Prostate gland (tissue), 2 donors: ENCODE data around the gene EFNA3. TPM values are rescaled to one million over a fixed set of nuclear protein-coding genes. Genes with fewer than 3 reads are reported as not detected.

Source experiments
- DNase-seq: peaks from one replicate; pipeline ENCODE4 v3.0.0-alpha.2; 2019; ENCODE audit warnings: low spot score
- H3K27ac ChIP-seq, 2 donors: fragments of 200-600 bp; sonication (generic); 2 replicates each; pipeline ENCODE4 v1.5.1; 2017 to 2019
- H3K27me3 ChIP-seq: fragments of 200-600 bp; sonication (generic); replicated peaks from 2 replicates; pipeline ENCODE4 v1.5.1; 2019; ENCODE audit not compliant: insufficient read depth
- H3K36me3 ChIP-seq, 2 donors: fragments of 200-600 bp; sonication (generic); 1 replicate in 1 of 2; 2 replicates in 1 of 2; pipeline versions ENCODE4 v1.5.1 to v1.8.1; 2017 to 2019
- H3K4me1 ChIP-seq: fragments of 200-600 bp; sonication (generic); replicated peaks from 2 replicates; pipeline ENCODE4 v1.5.1; 2019
- H3K4me3 ChIP-seq, 2 donors: fragments of 200-600 bp; sonication (generic); 2 replicates each; pipeline ENCODE4 v1.5.1; 2017 to 2019
- H3K9me3 ChIP-seq: fragments of 200-600 bp; sonication (generic); 2 replicates; pipeline ENCODE4 v1.5.1; 2017
- CTCF ChIP-seq, 4 experiments: fragments of 200-600 bp in 2 of 4; fragments of 450-650 bp in 2 of 4; sonication (generic) in 2 of 4; IDR thresholded peaks; 1 replicate in 3 of 4; 2 replicates in 1 of 4; pipeline ENCODE4 v1.5.1; 2016 to 2019; ENCODE audit warnings: antibody characterized with exemption in 4 of 4, mild to moderate bottlenecking in 2 of 4, moderate library complexity in 2 of 4
- POLR2A ChIP-seq: fragments of 450-650 bp; IDR thresholded peaks from one replicate; pipeline ENCODE4 v1.6.1; 2016; ENCODE audit warnings: antibody characterized with exemption, mild to moderate bottlenecking
- POLR2AphosphoS5 ChIP-seq: sonication (generic); formaldehyde crosslinking; IDR thresholded peaks from one replicate; pipeline ENCODE4 v1.6.1; 2017; ENCODE audit warnings: antibody characterized with exemption
- WGBS: methylation state at CpG from one replicate; pipeline ENCODE4 v1.1.5; 2018; 5-methylcytosine and 5-hydroxymethylcytosine counted together
- intact Hi-C: fragments of 100-400 bp; cut with DNase I; formaldehyde crosslinking; loops from one replicate; pipeline ENCODE4 v1.14.2; 2022
- total RNA-seq, 2 donors: library from RNA; depleted of rRNA; stranded (reverse); fragments of >200 nt; gene quantifications; one replicate each; pipeline ENCODE4 v1.1.0, GENCODE V29; 2016

EFNA3 gene
- total RNA-seq, 2 donors from 2014 or later, result 5.9 to 8.4 TPM

- H3K4me1 ChIP-seq, result peaks cover 5% of the 10 kb centered on the region
- no peak for DNase-seq
- H3K27me3 ChIP-seq, result no peaks in the 10 kb centered on the region
- no peaks in the 10 kb centered on the region for H3K36me3 ChIP-seq
- no peak overlapping the region for H3K4me3 ChIP-seq
- intact Hi-C loops, result no loop called here
- WGBS, result 68% methylated on average over 6 of the region's 6 CpGs
- peak overlapping the region; percentile 66 to 72 for H3K27ac ChIP-seq
- no peaks in the 10 kb centered on the region for H3K9me3 ChIP-seq
- no peak for TF ChIP-seq POLR2A
- no peak for TF ChIP-seq CTCF (IDR thresholded peaks at IDR 0.05)
- no peak for TF ChIP-seq POLR2AphosphoS5
Observed at GRCh38 chr1:155037851-155038441, 40.7 kb upstream of the EFNA3 start.

- H3K36me3 ChIP-seq, result no peaks in the 10 kb centered on the region
- WGBS, result 11% methylated on average over 8 of the region's 8 CpGs
- H3K9me3 ChIP-seq, result no peaks in the 10 kb centered on the region
- H3K4me3 ChIP-seq, result no peak overlapping the region
- H3K4me1 ChIP-seq, result peaks cover 5% of the 10 kb centered on the region
- no peak for TF ChIP-seq CTCF (IDR thresholded peaks at IDR 0.05)
- TF ChIP-seq POLR2AphosphoS5, result peak; percentile 95
- no peak for TF ChIP-seq POLR2A
- peak; percentile 81 for DNase-seq
- no peaks in the 10 kb centered on the region for H3K27me3 ChIP-seq
- intact Hi-C loops, result no loop called here
- peak overlapping the region; percentile 66 to 72 for H3K27ac ChIP-seq
Observed at GRCh38 chr1:155038602-155039307, 39.9 kb upstream of the EFNA3 start.

- WGBS, result 74% methylated on average over 4 of the region's 4 CpGs
- Histone ChIP-seq H3K4me1 (peaks cover 5% of the 10 kb centered on the region), H3K27me3 (no peaks in the 10 kb centered on the region), H3K9me3 (no peaks in the 10 kb centered on the region), H3K4me3 (no peak overlapping the region), H3K27ac (peak overlapping the region; percentile 66 to 72), H3K36me3 (no peaks in the 10 kb centered on the region)
- no peak for DNase-seq
- TF ChIP-seq POLR2AphosphoS5 (no peak), POLR2A (no peak), CTCF (IDR thresholded peaks at IDR 0.05) (no peak)
- intact Hi-C loops, result no loop called here
Observed at GRCh38 chr1:155039308-155039669, 39.3 kb upstream of the EFNA3 start.

GRCh38 chr1:155040358-155041093, 38.1 kb upstream of the EFNA3 start:
- no peaks in the 10 kb centered on the region for H3K9me3 ChIP-seq
- DNase-seq, result no peak
- TF ChIP-seq POLR2AphosphoS5 (no peak), CTCF (IDR thresholded peaks at IDR 0.05) (no peak), POLR2A (no peak)
- H3K36me3 ChIP-seq, result no peaks in the 10 kb centered on the region
- intact Hi-C loops, result no loop called here
- H3K27ac ChIP-seq, result no peak overlapping the region
- no peak overlapping the region for H3K4me3 ChIP-seq
- 83% methylated on average over 14 of the region's 14 CpGs for WGBS
- no peaks in the 10 kb centered on the region for H3K27me3 ChIP-seq
- peaks cover 5% of the 10 kb centered on the region for H3K4me1 ChIP-seq
